Body of pancreas (tissue), 4 donors: ENCODE results near the gene TSPEAR.

Experiments used
- POLR2A ChIP-seq, 3 donors: fragments of 450-650 bp; IDR thresholded peaks; one replicate each; pipeline ENCODE4 v1.6.1; 2016; ENCODE audit warnings: antibody characterized with exemption in 3 of 3, mild to moderate bottlenecking in 2 of 3
- TF ChIP-seq, protein P1 (sequence below), 7 experiments: fragments of 450-650 bp in 4 of 7; fragments of 200-600 bp in 3 of 7; sonication (generic) in 3 of 7; IDR thresholded peaks; one replicate each; pipeline ENCODE4 v1.5.1; 2016 to 2019; ENCODE audit warnings: antibody characterized with exemption in 7 of 7

DNA sequence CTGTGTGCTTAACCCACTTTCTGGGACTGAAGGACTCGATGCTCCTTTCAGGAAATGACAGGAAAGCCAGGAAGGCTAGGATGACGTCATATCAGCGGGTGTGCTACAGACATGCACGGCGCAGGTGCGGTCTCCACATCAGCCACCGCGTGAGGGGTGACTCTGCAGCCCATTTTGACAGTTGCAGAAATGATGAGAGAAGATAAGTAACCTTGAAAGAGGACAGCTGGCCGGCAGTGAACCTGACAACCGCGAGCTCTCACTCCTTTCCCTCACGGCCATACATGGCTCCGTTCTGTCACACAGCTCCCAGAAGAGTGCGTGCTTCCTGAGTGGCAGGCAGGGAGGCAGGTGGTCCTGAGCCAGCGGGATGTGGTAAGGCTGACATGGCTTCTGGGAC is 129.3 kb downstream of the TSPEAR start:
- TF ChIP-seq, protein P1, sequence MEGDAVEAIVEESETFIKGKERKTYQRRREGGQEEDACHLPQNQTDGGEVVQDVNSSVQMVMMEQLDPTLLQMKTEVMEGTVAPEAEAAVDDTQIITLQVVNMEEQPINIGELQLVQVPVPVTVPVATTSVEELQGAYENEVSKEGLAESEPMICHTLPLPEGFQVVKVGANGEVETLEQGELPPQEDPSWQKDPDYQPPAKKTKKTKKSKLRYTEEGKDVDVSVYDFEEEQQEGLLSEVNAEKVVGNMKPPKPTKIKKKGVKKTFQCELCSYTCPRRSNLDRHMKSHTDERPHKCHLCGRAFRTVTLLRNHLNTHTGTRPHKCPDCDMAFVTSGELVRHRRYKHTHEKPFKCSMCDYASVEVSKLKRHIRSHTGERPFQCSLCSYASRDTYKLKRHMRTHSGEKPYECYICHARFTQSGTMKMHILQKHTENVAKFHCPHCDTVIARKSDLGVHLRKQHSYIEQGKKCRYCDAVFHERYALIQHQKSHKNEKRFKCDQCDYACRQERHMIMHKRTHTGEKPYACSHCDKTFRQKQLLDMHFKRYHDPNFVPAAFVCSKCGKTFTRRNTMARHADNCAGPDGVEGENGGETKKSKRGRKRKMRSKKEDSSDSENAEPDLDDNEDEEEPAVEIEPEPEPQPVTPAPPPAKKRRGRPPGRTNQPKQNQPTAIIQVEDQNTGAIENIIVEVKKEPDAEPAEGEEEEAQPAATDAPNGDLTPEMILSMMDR (IDR thresholded peaks at IDR 0.05), result no peak
- no peak for TF ChIP-seq POLR2A (IDR thresholded peaks at IDR 0.05)
